ENCODE results near the gene OXER1. TPM values are rescaled to one million over a fixed set of nuclear protein-coding genes. Genes with fewer than 3 reads are reported as not detected.
A peak's percentile ranks its signal among the peaks of the same experiment; 100 is the strongest.

Gene OXER1
- total RNA-seq, 1 experiment from 2014 or later: not detected

GRCh38 chr2:42767899-42768705 is 4.2 kb upstream of the OXER1 start:
- no peaks in the 10 kb centered on the region for H3K36me3 ChIP-seq (ENCODE audit: low read depth, low read length)
- no peak for TF ChIP-seq EZH2phosphoT487 (IDR thresholded peaks at IDR 0.05; ENCODE audit: borderline replicate concordance, low read length)
- no peak for TF ChIP-seq EZH2 (IDR thresholded peaks at IDR 0.05; ENCODE audit: low read length, unreplicated experiment)
- TF ChIP-seq CTCF (conservative IDR thresholded peaks at IDR 0.05; ENCODE audit: low read depth, low read length): no peak
- no peaks in the 10 kb centered on the region for H3K79me2 ChIP-seq (ENCODE audit: low read length)
- H3K9me2 ChIP-seq (replicated peaks; ENCODE audit: low read length): no peaks in the 10 kb centered on the region
- no peak overlapping the region for H3K9ac ChIP-seq (ENCODE audit: low read length)
- no peaks in the 10 kb centered on the region for H3K27me3 ChIP-seq (ENCODE audit: low read length)
- BruUV-seq (replicated peaks): no TSS peak
- H3K27ac ChIP-seq (ENCODE audit: low read length): no peak overlapping the region
- no peaks in the 10 kb centered on the region for H3K9me3 ChIP-seq (ENCODE audit: low read length)
- no peak overlapping the region for H3K4me3 ChIP-seq (ENCODE audit: low read length)
- H4K20me1 ChIP-seq (ENCODE audit: low read length): no peaks in the 10 kb centered on the region
- peak; percentile 33; the same call in 1 of the 2 replicates for ATAC-seq
- intact Hi-C loops (cut with micrococcal nuclease): no loop called here
- ChIA-PET POLR2A (ENCODE audit: unreplicated experiment) (no interaction called here), CTCF (no interaction called here)
- H3F3A ChIP-seq (ENCODE audit: low read length, unreplicated experiment): no peaks in the 10 kb centered on the region
- DNase-seq: no peak
- no peak overlapping the region for H3K4me2 ChIP-seq (ENCODE audit: low read length)
- no peak overlapping the region for H2AFZ ChIP-seq (ENCODE audit: low read length)
- H3K4me1 ChIP-seq (ENCODE audit: insufficient read depth, low read length): no peaks in the 10 kb centered on the region

GRCh38 chr2:42767080-42767898 is 3.4 kb upstream of the OXER1 start:
- no peaks in the 10 kb centered on the region for H3K36me3 ChIP-seq (ENCODE audit: low read depth, low read length)
- H3F3A ChIP-seq (ENCODE audit: low read length, unreplicated experiment): no peaks in the 10 kb centered on the region
- CTCF ChIA-PET: no interaction called here
- H3K4me2 ChIP-seq (ENCODE audit: low read length): no peak overlapping the region
- ATAC-seq: no peak
- H4K20me1 ChIP-seq (ENCODE audit: low read length): no peaks in the 10 kb centered on the region
- H3K9me2 ChIP-seq (replicated peaks; ENCODE audit: low read length): no peaks in the 10 kb centered on the region
- DNase-seq: no peak
- no peak for TF ChIP-seq EZH2 (IDR thresholded peaks at IDR 0.05; ENCODE audit: low read length, unreplicated experiment)
- TF ChIP-seq CTCF (conservative IDR thresholded peaks at IDR 0.05; ENCODE audit: low read depth, low read length): no peak
- TF ChIP-seq EZH2phosphoT487 (IDR thresholded peaks at IDR 0.05; ENCODE audit: borderline replicate concordance, low read length): no peak
- intact Hi-C loops (cut with micrococcal nuclease): no loop called here
- H3K9ac ChIP-seq (ENCODE audit: low read length): no peak overlapping the region
- no peak overlapping the region for H3K27ac ChIP-seq (ENCODE audit: low read length)
- no peaks in the 10 kb centered on the region for H3K27me3 ChIP-seq (ENCODE audit: low read length)
- POLR2A ChIA-PET (ENCODE audit: unreplicated experiment): no interaction called here
- no peak overlapping the region for H2AFZ ChIP-seq (ENCODE audit: low read length)
- BruUV-seq (replicated peaks): no TSS peak
- H3K4me1 ChIP-seq (ENCODE audit: insufficient read depth, low read length): no peaks in the 10 kb centered on the region
- no peaks in the 10 kb centered on the region for H3K79me2 ChIP-seq (ENCODE audit: low read length)
- H3K4me3 ChIP-seq (ENCODE audit: low read length): no peak overlapping the region
- H3K9me3 ChIP-seq (ENCODE audit: low read length): no peaks in the 10 kb centered on the region

- no TSS peak for BruUV-seq (replicated peaks)
- Histone ChIP-seq H3K9me2 (replicated peaks; ENCODE audit: low read length) (no peaks in the 10 kb centered on the region), H3K27ac (ENCODE audit: low read length) (no peak overlapping the region), H3K4me2 (ENCODE audit: low read length) (no peak overlapping the region), H3K4me3 (ENCODE audit: low read length) (no peak overlapping the region), H3K9me3 (ENCODE audit: low read length) (no peaks in the 10 kb centered on the region), H3K27me3 (ENCODE audit: low read length) (no peaks in the 10 kb centered on the region), H2AFZ (ENCODE audit: low read length) (no peak overlapping the region), H3F3A (ENCODE audit: low read length, unreplicated experiment) (no peaks in the 10 kb centered on the region), H3K4me1 (ENCODE audit: insufficient read depth, low read length) (no peaks in the 10 kb centered on the region), H3K36me3 (ENCODE audit: low read depth, low read length) (no peaks in the 10 kb centered on the region), H3K9ac (ENCODE audit: low read length) (no peak overlapping the region), H4K20me1 (ENCODE audit: low read length) (no peaks in the 10 kb centered on the region), H3K79me2 (ENCODE audit: low read length) (no peaks in the 10 kb centered on the region)
- no peak for TF ChIP-seq CTCF (conservative IDR thresholded peaks at IDR 0.05; ENCODE audit: low read depth, low read length)
- intact Hi-C loops (cut with micrococcal nuclease): no loop called here
- ChIA-PET POLR2A (ENCODE audit: unreplicated experiment) (no interaction called here), CTCF (no interaction called here)
- ATAC-seq (no peak), DNase-seq (no peak)
Measured at GRCh38 chr2:42765686-42766085, 1.8 kb upstream of the OXER1 start.
